Ishikawa (cell line): Measurements from ENCODE around the gene CSNK1G2.

ENCODE experiments used
- CREB1 ChIP-seq: IDR thresholded peaks from 2 replicates; pipeline ENCODE4 v1.6.1; 2012; ENCODE audit warnings: low read depth
- FOXM1 ChIP-seq: IDR thresholded peaks from 2 replicates; pipeline ENCODE4 v1.6.1; 2012; ENCODE audit warnings: low read depth, borderline replicate concordance
- MAX ChIP-seq: IDR thresholded peaks from 2 replicates; pipeline ENCODE4 v1.6.1; 2012
- RAD21 ChIP-seq: IDR thresholded peaks from 2 replicates; pipeline ENCODE4 v1.6.1; 2012; ENCODE audit warnings: low read depth
- REST ChIP-seq: IDR thresholded peaks from 2 replicates; pipeline ENCODE4 v1.6.1; 2012; ENCODE audit warnings: low read depth, mild to moderate bottlenecking
- TEAD4 ChIP-seq: IDR thresholded peaks from 2 replicates; pipeline ENCODE4 v1.6.1; 2012

GRCh38 chr19:1991018-1991913 lies 50.3 kb downstream of the CSNK1G2 start:
- TF ChIP-seq MAX: no peak
- no peak for TF ChIP-seq RAD21
- TF ChIP-seq CREB1: no peak
- TF ChIP-seq REST: no peak
- no peak for TF ChIP-seq FOXM1
- TF ChIP-seq TEAD4: no peak
